ENCODE data around the gene WDR5. TPM values are rescaled to one million over a fixed set of nuclear protein-coding genes. Genes with fewer than 3 reads are reported as not detected.

Gene WDR5
- polyA plus RNA-seq, 2 of the 4 experiments (the other 2 are of a cell fraction), result 37.9 to 46.0 TPM

- ATAC-seq (no peak), FAIRE-seq (no peak), DNase-seq (ENCODE audit: low read depth in 1 of 2, low spot score in 1 of 2) (no peak)
- no peak overlapping the region for H3K27ac ChIP-seq
- no peaks in the 10 kb centered on the region for H3K4me1 ChIP-seq
- ChIA-PET POLR2A (interaction anchor here (0.8 kb wide), 1 partner anchor 137 kb away, joined by 3 read pairs; no protein-coding TSS in a partner anchor), CTCF (interaction anchor here (1.3 to 4.2 kb wide), 10 partner anchors 10 to 258 kb away, joined by 4 to 33 read pairs (median 7); no protein-coding TSS in a partner anchor)
- 71% methylated on average over 10 of the region's 12 CpGs for WGBS (ENCODE audit: missing lambda C conversion rate)
- H3K9me3 ChIP-seq, result no peaks in the 10 kb centered on the region
- no peak overlapping the region for H3K4me3 ChIP-seq
- TF ChIP-seq HOXA7 (CRISPR knock-in tag; IDR thresholded peaks at IDR 0.05) (no peak), KDM1A (IDR thresholded peaks at IDR 0.05; ENCODE audit: low read depth) (peak; percentile 26; the same call in 1 of the 2 replicates), EHF (CRISPR knock-in tag; IDR thresholded peaks at IDR 0.05) (no peak), POLR2AphosphoS2 (conservative IDR thresholded peaks at IDR 0.05; ENCODE audit: low read length) (no peak), EHMT2 (IDR thresholded peaks at IDR 0.05; ENCODE audit: low read depth) (no peak), ZC3H11A (IDR thresholded peaks at IDR 0.05) (no peak)
- H3K4me2 ChIP-seq, result no peak overlapping the region
These were observed 52.1 kb downstream of the WDR5 start for GRCh38 chr9:134187891-134188385.

GRCh38 chr9:134188386-134189144 is 52.7 kb downstream of the WDR5 start:
- ATAC-seq (no peak), FAIRE-seq (no peak), DNase-seq (ENCODE audit: low read depth in 1 of 2, low spot score in 1 of 2) (no peak)
- TF ChIP-seq EHMT2 (IDR thresholded peaks at IDR 0.05; ENCODE audit: low read depth) (no peak), BHLHE40 (IDR thresholded peaks at IDR 0.05; ENCODE audit: low read depth, low read length) (no peak), HES2 (IDR thresholded peaks at IDR 0.05) (no peak), RFX5 (IDR thresholded peaks at IDR 0.05) (no peak), FOSB (CRISPR knock-in tag; IDR thresholded peaks at IDR 0.05) (no peak), CHD2 (IDR thresholded peaks at IDR 0.05; ENCODE audit: low read length, partially characterized antibody) (no peak), CBX2 (IDR thresholded peaks at IDR 0.05; ENCODE audit: borderline replicate concordance, low read depth) (no peak), BCL3 (IDR thresholded peaks at IDR 0.05) (no peak), ZFP36 (IDR thresholded peaks at IDR 0.05; ENCODE audit: borderline replicate concordance, partially characterized antibody) (no peak), GATA3 (IDR thresholded peaks at IDR 0.05; ENCODE audit: borderline replicate concordance) (no peak), ZNF302 (CRISPR knock-in tag; IDR thresholded peaks at IDR 0.05) (no peak), ELK1 (IDR thresholded peaks at IDR 0.05; ENCODE audit: low read depth, low read length) (no peak), KDM1A (IDR thresholded peaks at IDR 0.05; ENCODE audit: low read depth) (no peak), HOXB13 (CRISPR knock-in tag; IDR thresholded peaks at IDR 0.05; ENCODE audit: low read depth) (no peak), FOSL2 (IDR thresholded peaks at IDR 0.05) (no peak), FOSL2 (CRISPR knock-in tag; IDR thresholded peaks at IDR 0.05) (no peak), MAZ (IDR thresholded peaks at IDR 0.05; ENCODE audit: borderline replicate concordance, low read depth, low read length) (no peak), NFE2L2 (conservative IDR thresholded peaks at IDR 0.05; ENCODE audit: low read length) (no peak), HEYL (CRISPR knock-in tag; IDR thresholded peaks at IDR 0.05) (no peak)
- TF ChIP-seq, protein P1, sequence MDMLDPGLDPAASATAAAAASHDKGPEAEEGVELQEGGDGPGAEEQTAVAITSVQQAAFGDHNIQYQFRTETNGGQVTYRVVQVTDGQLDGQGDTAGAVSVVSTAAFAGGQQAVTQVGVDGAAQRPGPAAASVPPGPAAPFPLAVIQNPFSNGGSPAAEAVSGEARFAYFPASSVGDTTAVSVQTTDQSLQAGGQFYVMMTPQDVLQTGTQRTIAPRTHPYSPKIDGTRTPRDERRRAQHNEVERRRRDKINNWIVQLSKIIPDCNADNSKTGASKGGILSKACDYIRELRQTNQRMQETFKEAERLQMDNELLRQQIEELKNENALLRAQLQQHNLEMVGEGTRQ (IDR thresholded peaks at IDR 0.05), result no peak
- TF ChIP-seq, protein P2, sequence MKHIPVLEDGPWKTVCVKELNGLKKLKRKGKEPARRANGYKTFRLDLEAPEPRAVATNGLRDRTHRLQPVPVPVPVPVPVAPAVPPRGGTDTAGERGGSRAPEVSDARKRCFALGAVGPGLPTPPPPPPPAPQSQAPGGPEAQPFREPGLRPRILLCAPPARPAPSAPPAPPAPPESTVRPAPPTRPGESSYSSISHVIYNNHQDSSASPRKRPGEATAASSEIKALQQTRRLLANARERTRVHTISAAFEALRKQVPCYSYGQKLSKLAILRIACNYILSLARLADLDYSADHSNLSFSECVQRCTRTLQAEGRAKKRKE (CRISPR knock-in tag; IDR thresholded peaks at IDR 0.05; ENCODE audit: low read depth), result no peak
- ChIA-PET CTCF (interaction anchor here (1.3 to 4.2 kb wide), 8 partner anchors 10 to 254 kb away, joined by 4 to 33 read pairs (median 7); no protein-coding TSS in a partner anchor), POLR2A (interaction anchor here (0.8 kb wide), 1 partner anchor 137 kb away, joined by 3 read pairs; no protein-coding TSS in a partner anchor)
- H3K4me2 ChIP-seq, result no peak overlapping the region
- H3K27ac ChIP-seq, result peak overlapping the region in 1 of 2 experiments; percentile 45; a peak in 1 of 6 replicates
- whole genome bisulfite sequencing (ENCODE audit: missing lambda C conversion rate), result 47% methylated on average over 13 of the region's 23 CpGs
- no peaks in the 10 kb centered on the region for H3K4me1 ChIP-seq
- H3K4me3 ChIP-seq, result no peak overlapping the region
- H3K9me3 ChIP-seq, result no peaks in the 10 kb centered on the region

Data from A549 (cell line).